Measurements from ENCODE around the gene HOMER1. TPM values are rescaled to one million over a fixed set of nuclear protein-coding genes. Genes with fewer than 3 reads are reported as not detected.

HOMER1 gene
- total and polyA plus RNA-seq, 10 of the 15 experiments (the other 5 are each of a cell fraction or from before 2014, with no cell fraction given), result 0.96 to 22.0 (median 7.5) TPM

- no peak overlapping the region for H3K9ac ChIP-seq (ENCODE audit: control insufficient read depth, insufficient read depth, low read length)
- SMC1A ChIA-PET (ENCODE audit: uncharacterized antibody, unreplicated experiment), result no interaction called here
- in situ Hi-C loops (cut with MboI), result no loop called here
- 72% methylated on average over 10 of the region's 10 CpGs for WGBS (ENCODE audit: insufficient coverage, insufficient replicate concordance, low lambda C conversion rate, missing lambda C conversion rate)
- H2AFZ ChIP-seq (ENCODE audit: control insufficient read depth, low read depth, low read length), result no peak overlapping the region
- no peaks in the 10 kb centered on the region for H3K9me3 ChIP-seq (replicated peaks; ENCODE audit: control insufficient read depth, insufficient read depth, low read length)
- RAD21 ChIA-PET (ENCODE audit: unreplicated experiment), result no interaction called here
- DNase-seq (ENCODE audit: low read depth, low spot score) (no peak), ATAC-seq (no peak), FAIRE-seq (no peak)
- POLR2A ChIA-PET, result no interaction called here
- no peaks in the 10 kb centered on the region for H3K79me2 ChIP-seq (ENCODE audit: control insufficient read depth, insufficient read depth, low read length)
- no peaks in the 10 kb centered on the region for H3K36me3 ChIP-seq (ENCODE audit: control insufficient read depth in 2 of 2, insufficient read depth in 2 of 2, low read length in 1 of 2)
- no peak overlapping the region for H3K27ac ChIP-seq (ENCODE audit: control insufficient read depth, insufficient read depth)
- BruUV-seq (replicated peaks), result no TSS peak
- H3K27me3 ChIP-seq (replicated peaks in 1 of 2; ENCODE audit: control insufficient read depth in 2 of 2, insufficient read depth in 2 of 2, low read length in 1 of 2), result no peaks in the 10 kb centered on the region; a peak in 1 of 4 replicates
- H3K4me1 ChIP-seq (ENCODE audit: control insufficient read depth, insufficient read depth, low read length), result no peaks in the 10 kb centered on the region
- H3K4me2 ChIP-seq (ENCODE audit: control insufficient read depth, insufficient read depth), result no peak overlapping the region
- H3K4me3 ChIP-seq, result no peak overlapping the region
- intact Hi-C loops (cut with micrococcal nuclease; ENCODE audit: unreplicated experiment), result no loop called here
- TF ChIP-seq SP1 (IDR thresholded peaks at IDR 0.05; ENCODE audit: low read depth, low read length), result no peak
- no peak for TF ChIP-seq EP300 (IDR thresholded peaks at IDR 0.05; ENCODE audit: borderline replicate concordance in 1 of 2, control insufficient read depth in 1 of 2, low read depth in 2 of 2, low read length in 2 of 2)
- no peak for TF ChIP-seq SUZ12 (IDR thresholded peaks at IDR 0.05; ENCODE audit: unreplicated experiment)
- TF ChIP-seq ATF3 (IDR thresholded peaks at IDR 0.05; ENCODE audit: borderline replicate concordance, extremely low read depth, low read depth, low read length), result no peak
- no peak for TF ChIP-seq NFIC (IDR thresholded peaks at IDR 0.05; ENCODE audit: low read depth, low read length)
- no peak for TF ChIP-seq E2F8 (IDR thresholded peaks at IDR 0.05; ENCODE audit: low read depth, partially characterized antibody)
- no peak for TF ChIP-seq TAF1 (IDR thresholded peaks at IDR 0.05; ENCODE audit: borderline replicate concordance, low read depth, low read length)
- TF ChIP-seq MEF2A (IDR thresholded peaks at IDR 0.05; ENCODE audit: insufficient read depth, low read depth, low read length), result no peak
- no peak for TF ChIP-seq BCL11A (IDR thresholded peaks at IDR 0.05; ENCODE audit: low read depth, low read length)
- TF ChIP-seq CEBPB (IDR thresholded peaks at IDR 0.05; ENCODE audit: borderline replicate concordance in 1 of 2, low read depth in 2 of 2, low read length in 2 of 2), result no peak
- CTCF ChIA-PET, result no interaction called here
- H4K20me1 ChIP-seq (ENCODE audit: control insufficient read depth, insufficient read depth), result no peaks in the 10 kb centered on the region
Observed at GRCh38 chr5:79349047-79349446, 164.9 kb downstream of the HOMER1 start.

Data from GM12878 (cell line).